Pulmonary artery endothelial cell (primary cell): Measurements from ENCODE around the gene TMEM254. TPM values are rescaled to one million over a fixed set of nuclear protein-coding genes. Genes with fewer than 3 reads are reported as not detected.
"Not testable (repeated sequence)": the region's sequence is repeated elsewhere in the genome, so short reads cannot be mapped to it uniquely, and the experiment has no call there.

Experiments
- DNase-seq: peaks from one replicate; pipeline ENCODE4 v3.0.0-alpha.2; 2011; ENCODE audit warnings: low read depth, low spot score
- total RNA-seq: library from RNA; depleted of rRNA; stranded (reverse); fragments of >200 nt; gene quantifications from 2 replicates; pipeline ENCODE4 v1.2.3, GENCODE V29; 2014

Gene TMEM254
- total RNA-seq, 1 donor from 2014 or later: 4.1 TPM

- DNase-seq: no peak
These were observed 2.7 kb upstream of the TMEM254 start for GRCh38 chr10:80075781-80076180.

- DNase-seq: no peak
These were observed 507 bp upstream of the TMEM254 start for GRCh38 chr10:80077869-80078447.

- no peak for DNase-seq
These were observed 851 bp downstream of the TMEM254 start for GRCh38 chr10:80079312-80079719.

GRCh38 chr10:80081026-80081425, 2.6 kb downstream of the TMEM254 start:
- DNase-seq: no peak

- no peak for DNase-seq
These were observed 3.6 kb downstream of the TMEM254 start for GRCh38 chr10:80081801-80082750.

- no peak for DNase-seq
These were observed 11.7 kb downstream of the TMEM254 start for GRCh38 chr10:80090121-80090520.

- no peak for DNase-seq
These were observed 15.8 kb downstream of the TMEM254 start for GRCh38 chr10:80094231-80094630.

- not testable (repeated sequence) for DNase-seq
These were observed 19.8 kb downstream of the TMEM254 start for GRCh38 chr10:80098272-80098671.

- DNase-seq: not testable (repeated sequence)
These were observed 20.8 kb downstream of the TMEM254 start for GRCh38 chr10:80099295-80099694.

GRCh38 chr10:80100116-80100515, 21.7 kb downstream of the TMEM254 start:
- no peak for DNase-seq

- DNase-seq: no peak
These were observed 22.6 kb downstream of the TMEM254 start for GRCh38 chr10:80100861-80101695.

- no peak for DNase-seq
These were observed 25.8 kb downstream of the TMEM254 start for GRCh38 chr10:80104066-80104926.

GRCh38 chr10:80108576-80109239, 30.2 kb downstream of the TMEM254 start:
- no peak for DNase-seq

- DNase-seq: no peak
These were observed 32.5 kb downstream of the TMEM254 start for GRCh38 chr10:80110986-80111385.

- DNase-seq: no peak
These were observed 40.2 kb downstream of the TMEM254 start for GRCh38 chr10:80118669-80119068.

GRCh38 chr10:80122110-80122710, 43.7 kb downstream of the TMEM254 start:
- DNase-seq: no peak

- DNase-seq: no peak
These were observed 44.3 kb downstream of the TMEM254 start for GRCh38 chr10:80122746-80123145.

- no peak for DNase-seq
These were observed 48.4 kb downstream of the TMEM254 start for GRCh38 chr10:80126876-80127275.

- no peak for DNase-seq
These were observed 53.0 kb downstream of the TMEM254 start for GRCh38 chr10:80131499-80131901.
